GM19397 (cell line): ENCODE results near the gene LSM3.

Source experiments
- ATAC-seq: cut with Tn5 transposase; IDR thresholded peaks from one replicate; pipeline ENCODE4 v1.9.1; 2021; ENCODE audit warnings: mild to moderate bottlenecking, moderate library complexity; ENCODE audit not compliant: unreplicated experiment

The LSM3 gene

GRCh38 chr3:14194865-14195264, 16.2 kb downstream of the LSM3 start:
- no peak for ATAC-seq

- no peak for ATAC-seq
Observed at GRCh38 chr3:14199641-14200040, 21.0 kb downstream of the LSM3 start.

- no peak for ATAC-seq
Observed at GRCh38 chr3:14200276-14200675, 21.7 kb downstream of the LSM3 start.

- ATAC-seq, result no peak
Observed at GRCh38 chr3:14200841-14201240, 22.2 kb downstream of the LSM3 start.

- no peak for ATAC-seq
Observed at GRCh38 chr3:14201940-14202684, 23.5 kb downstream of the LSM3 start.

GRCh38 chr3:14202874-14203520, 24.4 kb downstream of the LSM3 start:
- ATAC-seq, result no peak

GRCh38 chr3:14203521-14204079, 25.0 kb downstream of the LSM3 start:
- ATAC-seq, result no peak

- no peak for ATAC-seq
Observed at GRCh38 chr3:14204515-14205284, 26.1 kb downstream of the LSM3 start.

GRCh38 chr3:14206548-14207177, 28.0 kb downstream of the LSM3 start:
- no peak for ATAC-seq

- ATAC-seq, result no peak
Observed at GRCh38 chr3:14208168-14208567, 29.6 kb downstream of the LSM3 start.

- ATAC-seq, result no peak
Observed at GRCh38 chr3:14208977-14209394, 30.4 kb downstream of the LSM3 start.

- ATAC-seq, result no peak
Observed at GRCh38 chr3:14209581-14210289, 31.1 kb downstream of the LSM3 start.

- no peak for ATAC-seq
Observed at GRCh38 chr3:14210290-14210688, 31.7 kb downstream of the LSM3 start.

GRCh38 chr3:14210843-14211594, 32.4 kb downstream of the LSM3 start:
- ATAC-seq, result no peak

GRCh38 chr3:14211621-14212020, 33.0 kb downstream of the LSM3 start:
- no peak for ATAC-seq

GRCh38 chr3:14212032-14212431, 33.4 kb downstream of the LSM3 start:
- no peak for ATAC-seq

GRCh38 chr3:14213066-14213774, 34.6 kb downstream of the LSM3 start:
- ATAC-seq, result no peak

GRCh38 chr3:14214764-14215163, 36.1 kb downstream of the LSM3 start:
- ATAC-seq, result no peak
